Measurements from ENCODE around the gene TESK2. TPM values are rescaled to one million over a fixed set of nuclear protein-coding genes. Genes with fewer than 3 reads are reported as not detected.

The TESK2 gene
- total and polyA plus RNA-seq, 12 donors: 1.1 to 21.4 (median 3.6) TPM

GRCh38 chr1:45412899-45413298 lies 78.1 kb downstream of the TESK2 start:
- Histone ChIP-seq H3K9me3 (replicated peaks in 1 of 3) (no peaks in the 10 kb centered on the region), H3K4me3 (no peak overlapping the region), H3K4me1 (replicated peaks in 1 of 2) (no peaks in the 10 kb centered on the region), H3K36me3 (replicated peaks in 1 of 2) (no peaks in the 10 kb centered on the region), H3K27me3 (no peaks in the 10 kb centered on the region), H3K27ac (no peak overlapping the region)
- 56 to 87% (median 72%) methylated on average over 2 of the region's 2 CpGs for WGBS, 4 donors
- TF ChIP-seq POLR2A (IDR thresholded peaks at IDR 0.05): no peak
- TF ChIP-seq, protein P1, sequence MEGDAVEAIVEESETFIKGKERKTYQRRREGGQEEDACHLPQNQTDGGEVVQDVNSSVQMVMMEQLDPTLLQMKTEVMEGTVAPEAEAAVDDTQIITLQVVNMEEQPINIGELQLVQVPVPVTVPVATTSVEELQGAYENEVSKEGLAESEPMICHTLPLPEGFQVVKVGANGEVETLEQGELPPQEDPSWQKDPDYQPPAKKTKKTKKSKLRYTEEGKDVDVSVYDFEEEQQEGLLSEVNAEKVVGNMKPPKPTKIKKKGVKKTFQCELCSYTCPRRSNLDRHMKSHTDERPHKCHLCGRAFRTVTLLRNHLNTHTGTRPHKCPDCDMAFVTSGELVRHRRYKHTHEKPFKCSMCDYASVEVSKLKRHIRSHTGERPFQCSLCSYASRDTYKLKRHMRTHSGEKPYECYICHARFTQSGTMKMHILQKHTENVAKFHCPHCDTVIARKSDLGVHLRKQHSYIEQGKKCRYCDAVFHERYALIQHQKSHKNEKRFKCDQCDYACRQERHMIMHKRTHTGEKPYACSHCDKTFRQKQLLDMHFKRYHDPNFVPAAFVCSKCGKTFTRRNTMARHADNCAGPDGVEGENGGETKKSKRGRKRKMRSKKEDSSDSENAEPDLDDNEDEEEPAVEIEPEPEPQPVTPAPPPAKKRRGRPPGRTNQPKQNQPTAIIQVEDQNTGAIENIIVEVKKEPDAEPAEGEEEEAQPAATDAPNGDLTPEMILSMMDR (IDR thresholded peaks at IDR 0.05): no peak
- DNase-seq: no peak
- intact Hi-C loops (cut with DNase I): no loop called here

DNA sequence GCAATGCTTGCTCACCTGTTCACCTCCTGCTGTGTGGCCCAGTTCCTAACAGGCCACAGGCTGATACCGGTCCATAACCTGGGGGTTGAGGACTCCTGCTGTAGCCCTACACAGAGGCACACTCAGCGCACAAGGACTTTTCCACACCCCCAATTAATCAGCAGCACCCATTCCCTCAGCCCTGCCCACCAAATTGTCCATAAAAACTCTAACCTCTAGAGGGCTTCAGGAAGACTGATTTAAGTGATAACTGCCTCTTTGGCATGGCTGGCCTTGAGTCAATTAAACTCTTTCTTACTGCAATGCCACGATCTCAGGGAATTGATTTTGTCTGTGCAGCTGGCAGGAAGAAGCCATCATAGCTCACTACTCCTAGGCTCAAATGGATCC lies 79.5 kb downstream of the TESK2 start:
- Histone ChIP-seq H3K9me3 (replicated peaks in 1 of 3) (no peaks in the 10 kb centered on the region), H3K27ac (no peak overlapping the region), H3K4me1 (replicated peaks in 1 of 2) (no peaks in the 10 kb centered on the region), H3K36me3 (replicated peaks in 1 of 2) (no peaks in the 10 kb centered on the region), H3K27me3 (no peaks in the 10 kb centered on the region), H3K4me3 (no peak overlapping the region)
- 67 to 82% (median 71%) methylated on average over 3 of the region's 3 CpGs for WGBS, 4 donors
- DNase-seq: no peak
- intact Hi-C loops (cut with DNase I): no loop called here
- TF ChIP-seq, protein P1 (IDR thresholded peaks at IDR 0.05): no peak
- no peak for TF ChIP-seq POLR2A (IDR thresholded peaks at IDR 0.05)

- H3K9me3 ChIP-seq (replicated peaks in 1 of 3): no peaks in the 10 kb centered on the region
- no peak overlapping the region for H3K27ac ChIP-seq
- TF ChIP-seq, protein P1 (IDR thresholded peaks at IDR 0.05): no peak
- no peaks in the 10 kb centered on the region for H3K4me1 ChIP-seq (replicated peaks in 1 of 2)
- intact Hi-C loops (cut with DNase I): no loop called here
- WGBS, 4 donors: 90 to 98% (median 97%) methylated on average over 6 of the region's 6 CpGs
- H3K36me3 ChIP-seq (replicated peaks in 1 of 2): no peaks in the 10 kb centered on the region
- no peaks in the 10 kb centered on the region for H3K27me3 ChIP-seq
- DNase-seq: peak in 1 of 7 donors; percentile 4
- H3K4me3 ChIP-seq: no peak overlapping the region
These were observed 80.0 kb downstream of the TESK2 start for GRCh38 chr1:45410850-45411509.

DNA sequence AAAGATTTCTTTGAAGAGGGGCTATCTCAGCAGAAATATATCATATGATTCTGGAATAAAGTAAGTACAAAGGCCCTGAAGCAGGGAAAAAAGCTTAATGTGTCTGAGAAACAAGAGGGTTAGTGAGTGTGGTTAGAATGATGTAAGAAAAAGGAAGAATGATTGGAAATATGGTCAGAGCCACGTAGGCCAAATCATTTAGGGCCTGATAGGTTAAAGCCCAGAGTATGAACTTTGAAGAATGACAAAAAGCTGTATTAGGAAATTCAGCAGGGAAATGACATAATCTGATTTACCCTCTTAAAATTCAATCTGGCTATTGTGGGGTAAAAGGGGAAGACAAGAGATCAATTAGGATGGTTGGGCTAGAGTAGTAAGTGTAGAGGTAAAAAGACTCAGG lies 81.7 kb downstream of the TESK2 start:
- Histone ChIP-seq H3K9me3 (replicated peaks in 1 of 3) (no peaks in the 10 kb centered on the region), H3K4me1 (replicated peaks in 1 of 2) (no peaks in the 10 kb centered on the region), H3K27ac (no peak overlapping the region), H3K4me3 (no peak overlapping the region), H3K27me3 (no peaks in the 10 kb centered on the region), H3K36me3 (replicated peaks in 1 of 2) (no peaks in the 10 kb centered on the region)
- TF ChIP-seq POLR2A (IDR thresholded peaks at IDR 0.05): no peak
- TF ChIP-seq, protein P1 (IDR thresholded peaks at IDR 0.05): no peak
- 58 to 76% (median 69%) methylated on average over 1 of the region's 1 CpG for WGBS, 4 donors
- intact Hi-C loops (cut with DNase I): no loop called here
- DNase-seq: no peak

Measured in adrenal gland (tissue), 12 donors.